ENCODE results near the gene CSNK1G2.

Gene CSNK1G2

DNA sequence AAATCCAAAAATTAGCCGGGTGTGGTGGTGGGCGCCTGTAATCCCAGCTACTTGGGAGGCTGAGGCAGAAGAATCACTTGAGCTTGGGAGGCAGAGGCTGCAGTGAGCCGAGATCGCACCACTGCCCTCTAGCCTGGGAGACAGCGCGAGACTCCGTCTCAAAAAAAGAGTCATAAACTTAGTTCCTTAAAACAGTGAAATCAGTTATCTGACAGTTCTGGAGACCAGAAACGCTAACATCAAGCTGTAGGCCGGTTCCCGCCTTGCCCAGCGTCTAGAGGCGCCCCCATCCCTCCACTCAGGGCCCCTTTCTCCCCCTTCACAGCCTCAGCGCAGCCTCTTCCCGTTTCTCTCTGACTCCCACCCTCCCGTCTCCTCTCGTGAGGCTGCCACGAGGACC is 23.8 kb upstream of the CSNK1G2 start:
- Histone ChIP-seq H4K20me1 (peaks cover 60% of the 10 kb centered on the region), H3K27me3 (no peaks in the 10 kb centered on the region), H3K4me1 (peaks cover 17% of the 10 kb centered on the region), H3K9ac (no peak overlapping the region), H3K36me3 (peaks cover 95% of the 10 kb centered on the region), H3K4me3 (no peak overlapping the region), H3K4me2 (no peak overlapping the region), H3K9me3 (no peaks in the 10 kb centered on the region), H3K27ac (no peak overlapping the region)
- no peak for TF ChIP-seq Cebpa-rat (IDR thresholded peaks at IDR 0.05)

GRCh38 chr19:1917926-1918325 is 23.0 kb upstream of the CSNK1G2 start:
- no peak overlapping the region for H3K4me3 ChIP-seq
- no peaks in the 10 kb centered on the region for H3K9me3 ChIP-seq
- no peak for TF ChIP-seq Cebpa-rat (IDR thresholded peaks at IDR 0.05)
- H3K4me2 ChIP-seq, result no peak overlapping the region
- no peak overlapping the region for H3K27ac ChIP-seq
- H4K20me1 ChIP-seq, result peaks cover 52% of the 10 kb centered on the region
- H3K27me3 ChIP-seq, result no peaks in the 10 kb centered on the region
- H3K9ac ChIP-seq, result no peak overlapping the region
- peaks cover 17% of the 10 kb centered on the region for H3K4me1 ChIP-seq
- peaks cover 95% of the 10 kb centered on the region for H3K36me3 ChIP-seq

GRCh38 chr19:1918975-1919374 is 22.0 kb upstream of the CSNK1G2 start:
- H3K9me3 ChIP-seq, result no peaks in the 10 kb centered on the region
- no peak overlapping the region for H3K4me3 ChIP-seq
- H3K4me1 ChIP-seq, result peaks cover 14% of the 10 kb centered on the region
- H3K36me3 ChIP-seq, result peaks cover 95% of the 10 kb centered on the region
- no peak overlapping the region for H3K4me2 ChIP-seq
- no peak overlapping the region for H3K27ac ChIP-seq
- no peak overlapping the region for H3K9ac ChIP-seq
- H3K27me3 ChIP-seq, result no peaks in the 10 kb centered on the region
- peaks cover 42% of the 10 kb centered on the region for H4K20me1 ChIP-seq
- no peak for TF ChIP-seq Cebpa-rat (IDR thresholded peaks at IDR 0.05)

- H3K9ac ChIP-seq, result no peak overlapping the region
These were observed 20.3 kb upstream of the CSNK1G2 start for GRCh38 chr19:1920644-1921043.

GRCh38 chr19:1921326-1921725 is 19.6 kb upstream of the CSNK1G2 start:
- no peak overlapping the region for H3K4me3 ChIP-seq
- peaks cover 18% of the 10 kb centered on the region for H3K4me1 ChIP-seq
- H3K9me3 ChIP-seq, result no peaks in the 10 kb centered on the region
- H3K27ac ChIP-seq, result no peak overlapping the region
- TF ChIP-seq Cebpa-rat (IDR thresholded peaks at IDR 0.05), result no peak
- no peak overlapping the region for H3K4me2 ChIP-seq
- H3K27me3 ChIP-seq, result no peaks in the 10 kb centered on the region
- H3K36me3 ChIP-seq, result peaks cover 93% of the 10 kb centered on the region
- no peak overlapping the region for H3K9ac ChIP-seq
- H4K20me1 ChIP-seq, result peaks cover 22% of the 10 kb centered on the region; the same call in 1 of the 2 replicates

More at GRCh38 chr19:1920644-1921043, 20.3 kb upstream of the CSNK1G2 start:
- no peaks in the 10 kb centered on the region for H3K27me3 ChIP-seq
- H3K27ac ChIP-seq, result no peak overlapping the region
- H3K4me3 ChIP-seq, result no peak overlapping the region
- H4K20me1 ChIP-seq, result peaks cover 27% of the 10 kb centered on the region; the same call in 1 of the 2 replicates
- H3K4me2 ChIP-seq, result no peak overlapping the region
- TF ChIP-seq Cebpa-rat (IDR thresholded peaks at IDR 0.05), result no peak
- no peaks in the 10 kb centered on the region for H3K9me3 ChIP-seq
- H3K4me1 ChIP-seq, result peaks cover 12% of the 10 kb centered on the region
- peaks cover 96% of the 10 kb centered on the region for H3K36me3 ChIP-seq

GRCh38 chr19:1921825-1922224 is 19.1 kb upstream of the CSNK1G2 start:
- Histone ChIP-seq H4K20me1 (peaks cover 17% of the 10 kb centered on the region; the same call in 1 of the 2 replicates), H3K4me3 (no peak overlapping the region), H3K36me3 (peaks cover 88% of the 10 kb centered on the region)

GRCh38 chr19:1922803-1923202 is 18.2 kb upstream of the CSNK1G2 start:
- Histone ChIP-seq H3K27me3 (peaks cover 4% of the 10 kb centered on the region; the same call in 1 of the 2 replicates), H3K4me1 (peaks cover 33% of the 10 kb centered on the region), H3K4me2 (no peak overlapping the region), H3K9me3 (no peaks in the 10 kb centered on the region), H3K4me3 (no peak overlapping the region), H4K20me1 (peaks cover 7% of the 10 kb centered on the region; the same call in 1 of the 2 replicates), H3K27ac (no peak overlapping the region), H3K36me3 (peaks cover 79% of the 10 kb centered on the region), H3K9ac (no peak overlapping the region)
- TF ChIP-seq Cebpa-rat (IDR thresholded peaks at IDR 0.05), result no peak

More at GRCh38 chr19:1921825-1922224, 19.1 kb upstream of the CSNK1G2 start:
- peaks cover 23% of the 10 kb centered on the region for H3K4me1 ChIP-seq
- no peaks in the 10 kb centered on the region for H3K9me3 ChIP-seq
- H3K4me2 ChIP-seq, result no peak overlapping the region
- no peak for TF ChIP-seq Cebpa-rat (IDR thresholded peaks at IDR 0.05)
- H3K27ac ChIP-seq, result no peak overlapping the region
- H3K9ac ChIP-seq, result no peak overlapping the region
- H3K27me3 ChIP-seq, result no peaks in the 10 kb centered on the region

- Histone ChIP-seq H4K20me1 (0 out of 2 replicates have a peak, but pooled peaks cover 5% of the 10 kb centered on the region), H3K9me3 (no peaks in the 10 kb centered on the region), H3K27me3 (peaks cover 9% of the 10 kb centered on the region), H3K9ac (no peak overlapping the region), H3K4me3 (no peak overlapping the region), H3K4me2 (no peak overlapping the region), H3K27ac (no peak overlapping the region), H3K36me3 (peaks cover 74% of the 10 kb centered on the region), H3K4me1 (peaks cover 36% of the 10 kb centered on the region)
- no peak for TF ChIP-seq Cebpa-rat (IDR thresholded peaks at IDR 0.05)
These were observed 17.7 kb upstream of the CSNK1G2 start for GRCh38 chr19:1923319-1923718.

DNA sequence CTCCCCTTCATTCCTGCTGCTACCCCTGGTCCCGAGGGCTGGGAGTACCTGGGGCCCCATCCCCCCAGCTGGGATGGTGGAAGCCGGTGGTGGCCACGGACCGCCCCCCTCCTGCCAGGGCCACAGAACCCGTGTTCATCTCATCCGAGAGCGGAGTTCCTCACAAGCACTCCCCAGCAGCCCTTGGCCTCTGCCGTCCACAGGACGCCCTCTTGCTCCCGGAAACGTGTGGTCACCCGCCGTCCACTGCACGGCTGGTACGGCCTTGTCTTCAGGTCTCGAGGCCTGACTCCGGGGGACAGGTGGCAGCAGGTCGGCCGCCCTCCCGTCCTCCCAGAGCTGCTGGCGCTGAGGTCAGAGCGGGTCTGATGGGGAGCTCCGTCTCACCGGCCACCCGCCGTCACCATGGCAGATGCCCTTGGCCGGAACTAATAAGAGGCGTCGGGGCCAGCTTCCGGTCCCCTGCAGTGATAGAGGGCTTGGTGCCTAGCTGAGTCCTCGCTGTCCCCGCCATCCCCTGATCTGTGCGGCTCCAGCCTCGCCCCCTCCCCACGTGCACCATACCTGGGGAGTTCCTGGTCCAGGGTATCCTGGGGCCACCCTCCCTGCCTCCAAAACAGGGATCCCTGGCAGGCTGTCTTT is 16.5 kb upstream of the CSNK1G2 start:
- H3K4me1 ChIP-seq, result peaks cover 42% of the 10 kb centered on the region
- no peak for TF ChIP-seq Cebpa-rat (IDR thresholded peaks at IDR 0.05)

DNA sequence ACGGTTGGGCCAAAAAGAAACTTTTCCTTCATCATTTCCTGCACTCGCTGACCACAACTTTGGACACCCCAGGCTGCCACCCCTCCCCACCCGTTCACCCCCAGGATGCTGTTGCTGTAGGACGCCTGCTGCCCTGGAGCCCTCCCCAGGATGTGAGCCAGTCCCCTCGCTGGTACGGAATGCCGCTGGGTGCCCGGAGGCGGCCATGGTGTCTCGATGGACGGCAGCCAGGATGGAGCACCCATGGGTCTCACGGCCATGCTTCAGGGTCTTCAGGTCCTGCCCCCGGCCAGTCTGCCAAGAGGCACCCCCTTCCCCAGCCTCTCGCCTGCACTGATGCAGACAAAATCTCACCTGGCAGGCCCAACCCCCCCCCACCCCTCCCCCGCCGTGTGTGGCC is 15.4 kb upstream of the CSNK1G2 start:
- TF ChIP-seq Cebpa-rat (IDR thresholded peaks at IDR 0.05), result no peak
- Histone ChIP-seq H3K27me3 (peaks cover 19% of the 10 kb centered on the region), H3K9me3 (no peaks in the 10 kb centered on the region), H3K4me2 (peak overlapping the region; percentile 51), H3K27ac (no peak overlapping the region), H3K4me1 (peaks cover 54% of the 10 kb centered on the region), H3K9ac (no peak overlapping the region), H3K4me3 (no peak overlapping the region), H3K36me3 (peaks cover 51% of the 10 kb centered on the region), H4K20me1 (0 out of 2 replicates have a peak, but pooled peaks cover 5% of the 10 kb centered on the region)

More for the DNA sequence above, 16.5 kb upstream of the CSNK1G2 start:
- peak overlapping the region; percentile 26; the same call in 1 of the 2 replicates for H3K27ac ChIP-seq
- no peak overlapping the region for H3K9ac ChIP-seq
- H4K20me1 ChIP-seq, result 0 out of 2 replicates have a peak, but pooled peaks cover 5% of the 10 kb centered on the region
- H3K9me3 ChIP-seq, result no peaks in the 10 kb centered on the region
- no peak overlapping the region for H3K4me3 ChIP-seq
- H3K36me3 ChIP-seq, result peaks cover 62% of the 10 kb centered on the region
- H3K27me3 ChIP-seq, result peaks cover 19% of the 10 kb centered on the region
- H3K4me2 ChIP-seq, result no peak overlapping the region
